DND-41 (cell line): Measurements from ENCODE around the gene HDGFL1.

Experiments used
- ATAC-seq: fragments of 200-7000 bp; cut with Tn5 transposase; 3 replicates; pipeline ENCODE4 v1.9.1; 2021; ENCODE audit warnings: low read depth; ENCODE audit not compliant: insufficient read depth
- DNase-seq: peaks from one replicate; pipeline ENCODE4 v3.0.0-alpha.2; 2020
- H2AFZ ChIP-seq: 2 replicates; pipeline ENCODE4 v1.6.0; 2012; ENCODE audit warnings: low read depth, low read length
- H3K27ac ChIP-seq: 2 replicates; pipeline ENCODE4 v1.5.1; 2012; ENCODE audit warnings: low read length, inconsistent platforms
- H3K27me3 ChIP-seq: fragments of 200-600 bp; sonication (generic); 2 replicates; pipeline ENCODE4 v1.6.0; 2012; ENCODE audit warnings: low read length, mild to moderate bottlenecking, inconsistent platforms; ENCODE audit not compliant: insufficient read depth, poor library complexity
- H3K36me3 ChIP-seq: 2 replicates; pipeline ENCODE4 v1.5.1; 2012; ENCODE audit warnings: low read length, inconsistent platforms; ENCODE audit not compliant: insufficient read depth
- H3K4me1 ChIP-seq: 2 replicates; pipeline ENCODE4 v1.5.1; 2012; ENCODE audit warnings: mild to moderate bottlenecking, low read length; ENCODE audit not compliant: insufficient read depth
- H3K4me2 ChIP-seq: 2 replicates; pipeline ENCODE4 v1.6.0; 2012; ENCODE audit warnings: mild to moderate bottlenecking, moderate library complexity, low read length, inconsistent platforms; ENCODE audit not compliant: insufficient read depth
- H3K4me3 ChIP-seq, 2 experiments: fragments of 200-600 bp in 1 of 2; shearing (Covaris generic) in 1 of 2; 2 replicates each; pipeline ENCODE4 v1.5.1; 2012 to 2016; ENCODE audit warnings: inconsistent platforms in 2 of 2, low read length in 2 of 2, mild to moderate bottlenecking in 2 of 2, low read depth in 1 of 2, moderate library complexity in 1 of 2
- H3K79me2 ChIP-seq: 2 replicates; pipeline ENCODE4 v1.6.0; 2012; ENCODE audit warnings: low read length, inconsistent platforms; ENCODE audit not compliant: insufficient read depth
- H3K9ac ChIP-seq: 2 replicates; pipeline ENCODE4 v1.6.0; 2012; ENCODE audit warnings: low read depth, mild to moderate bottlenecking, inconsistent platforms, low read length, moderate library complexity
- H3K9me3 ChIP-seq: 2 replicates; pipeline ENCODE4 v1.5.1; 2012; ENCODE audit warnings: low read length, moderate library complexity, mild to moderate bottlenecking, inconsistent platforms; ENCODE audit not compliant: insufficient read depth, severe bottlenecking
- H4K20me1 ChIP-seq: 2 replicates; pipeline ENCODE4 v1.6.0; 2012; ENCODE audit warnings: low read length; ENCODE audit not compliant: insufficient read depth
- CTCF ChIP-seq: IDR thresholded peaks from 2 replicates; pipeline ENCODE4 v1.5.1; 2012; ENCODE audit warnings: borderline replicate concordance, low read length, moderate library complexity, mild to moderate bottlenecking; ENCODE audit not compliant: poor library complexity, severe bottlenecking; ENCODE audit errors: extremely low read depth
- EZH2 ChIP-seq: IDR thresholded peaks from 3 replicates; pipeline ENCODE4 v1.6.1; 2012; ENCODE audit warnings: borderline replicate concordance, low read depth, mild to moderate bottlenecking, moderate library complexity, low read length, inconsistent platforms; ENCODE audit not compliant: severe bottlenecking

The HDGFL1 gene

GRCh38 chr6:22582417-22583205 lies 13.2 kb downstream of the HDGFL1 start:
- Histone ChIP-seq H3K4me2 (no peak overlapping the region), H3K27ac (no peak overlapping the region), H3K4me1 (no peaks in the 10 kb centered on the region), H3K9me3 (no peaks in the 10 kb centered on the region), H3K9ac (no peak overlapping the region), H4K20me1 (no peaks in the 10 kb centered on the region), H3K79me2 (no peaks in the 10 kb centered on the region), H3K27me3 (no peaks in the 10 kb centered on the region), H2AFZ (no peak overlapping the region), H3K36me3 (no peaks in the 10 kb centered on the region), H3K4me3 (no peak overlapping the region)
- no peak for ATAC-seq
- TF ChIP-seq CTCF (no peak), EZH2 (no peak)
- no peak for DNase-seq

GRCh38 chr6:22583230-22583629 lies 13.9 kb downstream of the HDGFL1 start:
- H3K4me2 ChIP-seq = no peak overlapping the region
- DNase-seq = no peak
- no peaks in the 10 kb centered on the region for H4K20me1 ChIP-seq
- H2AFZ ChIP-seq = no peak overlapping the region
- H3K9ac ChIP-seq = no peak overlapping the region
- no peaks in the 10 kb centered on the region for H3K27me3 ChIP-seq
- H3K79me2 ChIP-seq = no peaks in the 10 kb centered on the region
- TF ChIP-seq CTCF = no peak
- no peak for TF ChIP-seq EZH2
- H3K4me3 ChIP-seq = no peak overlapping the region
- no peak for ATAC-seq
- no peaks in the 10 kb centered on the region for H3K36me3 ChIP-seq
- no peaks in the 10 kb centered on the region for H3K4me1 ChIP-seq
- H3K27ac ChIP-seq = no peak overlapping the region
- H3K9me3 ChIP-seq = no peaks in the 10 kb centered on the region

GRCh38 chr6:22583927-22584326 lies 14.6 kb downstream of the HDGFL1 start:
- H3K9me3 ChIP-seq = no peaks in the 10 kb centered on the region
- H3K27me3 ChIP-seq = no peaks in the 10 kb centered on the region
- H3K79me2 ChIP-seq = no peaks in the 10 kb centered on the region
- no peak overlapping the region for H3K4me2 ChIP-seq
- H3K9ac ChIP-seq = no peak overlapping the region
- no peak overlapping the region for H3K27ac ChIP-seq
- H3K4me3 ChIP-seq = no peak overlapping the region
- no peaks in the 10 kb centered on the region for H3K36me3 ChIP-seq
- H4K20me1 ChIP-seq = no peaks in the 10 kb centered on the region
- ATAC-seq = no peak
- H2AFZ ChIP-seq = no peak overlapping the region
- no peak for TF ChIP-seq CTCF
- TF ChIP-seq EZH2 = no peak
- no peaks in the 10 kb centered on the region for H3K4me1 ChIP-seq
- DNase-seq = no peak
